ENCODE results near the gene SHF.

The SHF gene

DNA sequence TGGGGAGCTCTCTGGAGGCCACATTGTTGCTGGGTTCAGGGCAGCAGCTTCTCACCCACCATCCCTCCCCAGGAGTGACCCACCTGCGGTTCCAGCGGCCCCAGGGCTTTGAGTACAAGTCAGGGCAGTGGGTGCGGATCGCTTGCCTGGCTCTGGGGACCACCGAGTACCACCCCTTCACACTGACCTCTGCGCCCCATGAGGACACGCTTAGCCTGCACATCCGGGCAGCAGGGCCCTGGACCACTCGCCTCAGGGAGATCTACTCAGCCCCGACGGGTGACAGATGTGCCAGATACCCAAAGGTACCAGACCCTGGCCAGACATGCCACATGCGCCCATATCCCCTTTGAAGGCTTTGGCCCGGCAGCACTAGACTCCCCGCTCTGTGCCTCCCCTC lies 26.1 kb downstream of the SHF start:
- Histone ChIP-seq H3K9ac (ENCODE audit: low read depth in 1 of 2, low read length in 2 of 2) (no peak overlapping the region), H3K27ac (ENCODE audit: low read depth, low read length) (no peak overlapping the region), H3K36me3 (ENCODE audit: control insufficient read depth in 1 of 2, insufficient read depth in 2 of 2, low read length in 2 of 2) (no peaks in the 10 kb centered on the region), H3K4me3 (ENCODE audit: low read depth in 1 of 2, low read length in 2 of 2) (no peak overlapping the region), H3K9me3 (ENCODE audit: control insufficient read depth in 1 of 2, low read length in 2 of 2) (no peaks in the 10 kb centered on the region), H3K27me3 (ENCODE audit: control insufficient read depth in 1 of 2, insufficient read depth in 2 of 2, low read length in 2 of 2) (no peaks in the 10 kb centered on the region), H3K4me1 (ENCODE audit: control insufficient read depth in 1 of 2, insufficient read depth in 2 of 2, low read length in 2 of 2) (peaks cover 13 to 19% of the 10 kb centered on the region in 2 donors)

- no peak overlapping the region for H3K27ac ChIP-seq (ENCODE audit: low read depth, low read length)
- H3K9me3 ChIP-seq (ENCODE audit: control insufficient read depth in 1 of 2, low read length in 2 of 2), result no peaks in the 10 kb centered on the region
- H3K4me1 ChIP-seq (ENCODE audit: control insufficient read depth in 1 of 2, insufficient read depth in 2 of 2, low read length in 2 of 2), result peaks cover 3 to 4% of the 10 kb centered on the region in 2 donors
- H3K4me3 ChIP-seq (ENCODE audit: low read depth in 1 of 2, low read length in 2 of 2), result no peak overlapping the region
- no peaks in the 10 kb centered on the region for H3K36me3 ChIP-seq (ENCODE audit: control insufficient read depth in 1 of 2, insufficient read depth in 2 of 2, low read length in 2 of 2)
- H3K9ac ChIP-seq (ENCODE audit: low read depth in 1 of 2, low read length in 2 of 2), result no peak overlapping the region
- H3K27me3 ChIP-seq (ENCODE audit: control insufficient read depth in 1 of 2, insufficient read depth in 2 of 2, low read length in 2 of 2), result no peaks in the 10 kb centered on the region
Measured at GRCh38 chr15:45157974-45158373, 29.8 kb downstream of the SHF start.

DNA sequence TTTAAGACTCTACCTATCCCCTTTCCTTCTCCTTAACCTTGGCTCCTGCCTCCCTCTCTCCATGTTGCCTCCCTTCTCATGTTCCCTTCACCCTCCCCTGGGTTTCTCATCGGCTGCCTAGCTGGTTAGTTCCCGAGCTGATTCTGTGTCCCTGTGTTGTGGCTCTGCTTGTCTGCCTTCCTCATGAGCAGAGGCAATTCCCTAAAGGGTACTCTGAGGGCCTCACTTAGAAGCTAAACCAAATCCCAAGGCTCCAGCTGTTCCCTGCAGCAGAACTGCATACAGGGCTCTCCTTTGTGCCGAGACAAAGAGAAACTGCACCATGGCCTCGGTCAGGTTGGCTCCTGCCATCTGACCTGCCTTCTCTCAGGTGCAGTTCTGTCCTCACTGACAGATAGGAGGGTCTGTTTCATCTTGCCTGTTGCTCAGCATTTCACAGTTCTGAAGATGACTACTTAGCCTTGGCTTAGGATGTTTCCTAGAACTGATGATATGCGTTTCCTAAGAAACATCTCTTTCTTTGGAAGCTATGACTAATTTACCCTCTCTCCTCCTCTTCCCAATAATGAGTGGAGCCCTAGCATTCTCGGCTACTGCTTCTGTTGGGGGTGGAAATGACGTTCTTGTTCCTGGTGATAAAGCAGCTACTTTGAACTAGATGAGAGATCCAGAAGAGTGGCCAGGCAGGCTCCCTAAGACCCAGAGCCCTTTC lies 30.9 kb downstream of the SHF start:
- H3K4me1 ChIP-seq (ENCODE audit: control insufficient read depth in 1 of 2, insufficient read depth in 2 of 2, low read length in 2 of 2), result no peaks in the 10 kb centered on the region
- H3K27ac ChIP-seq (ENCODE audit: low read depth, low read length), result no peak overlapping the region
- H3K27me3 ChIP-seq (ENCODE audit: control insufficient read depth in 1 of 2, insufficient read depth in 2 of 2, low read length in 2 of 2), result no peaks in the 10 kb centered on the region
- no peak overlapping the region for H3K9ac ChIP-seq (ENCODE audit: low read depth in 1 of 2, low read length in 2 of 2)
- no peaks in the 10 kb centered on the region for H3K9me3 ChIP-seq (ENCODE audit: control insufficient read depth in 1 of 2, low read length in 2 of 2)
- no peak overlapping the region for H3K4me3 ChIP-seq (ENCODE audit: low read depth in 1 of 2, low read length in 2 of 2)
- H3K36me3 ChIP-seq (ENCODE audit: control insufficient read depth in 1 of 2, insufficient read depth in 2 of 2, low read length in 2 of 2), result no peaks in the 10 kb centered on the region

DNA sequence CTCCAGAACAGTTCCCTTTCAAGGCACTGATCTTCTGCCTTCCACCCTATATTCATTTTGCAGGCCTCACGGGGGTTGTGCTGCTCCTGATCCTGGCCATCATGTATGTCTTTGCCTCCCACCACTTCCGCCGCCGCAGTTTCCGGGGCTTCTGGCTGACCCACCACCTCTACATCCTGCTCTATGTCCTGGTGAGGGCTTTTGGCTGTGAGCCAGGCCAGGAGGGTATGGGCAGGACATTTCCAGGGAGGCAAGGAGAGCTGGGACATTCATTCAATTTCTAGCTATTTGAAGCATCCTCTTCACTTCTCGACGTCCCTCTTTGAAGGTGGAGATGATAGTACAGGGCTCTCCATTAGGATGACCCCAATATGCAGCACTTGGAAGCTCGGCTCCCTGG lies 32.0 kb downstream of the SHF start:
- Histone ChIP-seq H3K27ac (ENCODE audit: low read depth, low read length) (no peak overlapping the region), H3K4me3 (ENCODE audit: low read depth in 1 of 2, low read length in 2 of 2) (no peak overlapping the region), H3K4me1 (ENCODE audit: control insufficient read depth in 1 of 2, insufficient read depth in 2 of 2, low read length in 2 of 2) (no peaks in the 10 kb centered on the region), H3K9ac (ENCODE audit: low read depth in 1 of 2, low read length in 2 of 2) (no peak overlapping the region), H3K27me3 (ENCODE audit: control insufficient read depth in 1 of 2, insufficient read depth in 2 of 2, low read length in 2 of 2) (no peaks in the 10 kb centered on the region), H3K9me3 (ENCODE audit: control insufficient read depth in 1 of 2, low read length in 2 of 2) (no peaks in the 10 kb centered on the region), H3K36me3 (ENCODE audit: control insufficient read depth in 1 of 2, insufficient read depth in 2 of 2, low read length in 2 of 2) (no peaks in the 10 kb centered on the region)

DNA sequence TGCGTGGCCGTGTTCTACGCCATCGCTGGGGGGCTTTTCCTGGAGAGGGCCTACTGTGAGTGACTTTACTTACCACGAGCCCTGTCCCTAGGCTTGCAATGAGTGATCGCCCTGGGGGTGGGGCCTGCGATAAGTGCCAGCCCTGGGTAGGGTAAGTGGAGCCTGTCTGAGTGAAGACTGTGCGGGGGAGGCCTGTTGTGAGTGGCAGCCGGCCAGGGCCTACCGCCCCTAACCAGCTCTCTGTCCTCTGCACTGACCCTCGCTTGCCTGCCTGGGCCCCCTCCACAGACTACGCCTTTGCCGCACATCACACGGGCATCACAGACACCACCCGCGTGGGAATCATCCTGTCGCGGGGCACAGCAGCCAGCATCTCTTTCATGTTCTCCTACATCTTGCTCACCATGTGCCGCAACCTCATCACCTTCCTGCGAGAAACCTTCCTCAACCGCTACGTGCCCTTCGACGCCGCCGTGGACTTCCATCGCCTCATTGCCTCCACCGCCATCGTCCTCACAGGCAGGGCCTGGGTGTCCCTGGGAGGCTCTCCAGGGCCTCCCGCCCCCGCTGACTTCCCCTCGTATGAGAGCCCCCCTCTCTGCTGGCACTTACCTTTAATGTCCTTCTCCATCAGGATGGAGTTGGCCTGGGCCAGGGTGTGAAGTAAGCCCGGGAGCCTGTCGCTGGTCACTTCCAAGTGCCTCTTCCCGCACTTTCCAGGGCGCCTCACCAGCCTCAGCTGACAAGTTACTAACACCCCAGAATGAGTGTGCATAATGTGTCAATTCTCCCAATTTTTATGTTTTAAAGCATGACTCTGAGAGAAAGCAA lies 35.6 kb downstream of the SHF start:
- Histone ChIP-seq H3K9ac (ENCODE audit: low read depth in 1 of 2, low read length in 2 of 2) (no peak overlapping the region), H3K9me3 (ENCODE audit: control insufficient read depth in 1 of 2, low read length in 2 of 2) (no peaks in the 10 kb centered on the region), H3K27me3 (ENCODE audit: control insufficient read depth in 1 of 2, insufficient read depth in 2 of 2, low read length in 2 of 2) (no peaks in the 10 kb centered on the region), H3K4me3 (ENCODE audit: low read depth in 1 of 2, low read length in 2 of 2) (no peak overlapping the region), H3K4me1 (ENCODE audit: control insufficient read depth in 1 of 2, insufficient read depth in 2 of 2, low read length in 2 of 2) (no peaks in the 10 kb centered on the region), H3K27ac (ENCODE audit: low read depth, low read length) (no peak overlapping the region), H3K36me3 (ENCODE audit: control insufficient read depth in 1 of 2, insufficient read depth in 2 of 2, low read length in 2 of 2) (no peaks in the 10 kb centered on the region)

- no peak overlapping the region for H3K9ac ChIP-seq (ENCODE audit: low read depth in 1 of 2, low read length in 2 of 2)
- no peaks in the 10 kb centered on the region for H3K9me3 ChIP-seq (ENCODE audit: control insufficient read depth in 1 of 2, low read length in 2 of 2)
- H3K4me1 ChIP-seq (ENCODE audit: control insufficient read depth in 1 of 2, insufficient read depth in 2 of 2, low read length in 2 of 2), result no peaks in the 10 kb centered on the region
- H3K36me3 ChIP-seq (ENCODE audit: control insufficient read depth in 1 of 2, insufficient read depth in 2 of 2, low read length in 2 of 2), result no peaks in the 10 kb centered on the region
- no peaks in the 10 kb centered on the region for H3K27me3 ChIP-seq (ENCODE audit: control insufficient read depth in 1 of 2, insufficient read depth in 2 of 2, low read length in 2 of 2)
- no peak overlapping the region for H3K4me3 ChIP-seq (ENCODE audit: low read depth in 1 of 2, low read length in 2 of 2)
- H3K27ac ChIP-seq (ENCODE audit: low read depth, low read length), result no peak overlapping the region
Measured at GRCh38 chr15:45150997-45151396, 36.8 kb downstream of the SHF start.

DNA sequence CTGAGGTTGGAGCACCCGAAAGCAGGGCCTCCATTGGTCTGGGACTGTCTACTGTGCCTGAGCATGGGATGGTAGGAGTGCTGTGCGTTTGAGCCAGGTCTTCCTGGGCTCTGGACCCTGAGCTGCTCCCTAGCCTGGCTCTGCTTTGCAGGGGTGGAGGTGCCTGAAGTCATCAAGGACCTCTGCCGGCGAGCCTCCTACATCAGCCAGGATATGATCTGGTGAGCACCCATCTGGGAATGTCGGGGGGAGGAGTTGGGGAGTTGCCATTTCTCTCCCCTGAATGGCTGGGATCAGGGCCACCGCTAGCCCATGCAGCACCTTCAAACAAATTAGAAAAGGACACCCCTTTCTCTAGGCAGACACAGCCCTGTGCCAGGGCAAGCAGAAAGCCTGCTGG lies 37.3 kb downstream of the SHF start:
- Histone ChIP-seq H3K27ac (ENCODE audit: low read depth, low read length) (no peak overlapping the region), H3K9ac (ENCODE audit: low read depth in 1 of 2, low read length in 2 of 2) (no peak overlapping the region), H3K27me3 (ENCODE audit: control insufficient read depth in 1 of 2, insufficient read depth in 2 of 2, low read length in 2 of 2) (no peaks in the 10 kb centered on the region), H3K4me3 (ENCODE audit: low read depth in 1 of 2, low read length in 2 of 2) (no peak overlapping the region), H3K4me1 (ENCODE audit: control insufficient read depth in 1 of 2, insufficient read depth in 2 of 2, low read length in 2 of 2) (no peaks in the 10 kb centered on the region), H3K9me3 (ENCODE audit: control insufficient read depth in 1 of 2, low read length in 2 of 2) (no peaks in the 10 kb centered on the region), H3K36me3 (ENCODE audit: control insufficient read depth in 1 of 2, insufficient read depth in 2 of 2, low read length in 2 of 2) (no peaks in the 10 kb centered on the region)

DNA sequence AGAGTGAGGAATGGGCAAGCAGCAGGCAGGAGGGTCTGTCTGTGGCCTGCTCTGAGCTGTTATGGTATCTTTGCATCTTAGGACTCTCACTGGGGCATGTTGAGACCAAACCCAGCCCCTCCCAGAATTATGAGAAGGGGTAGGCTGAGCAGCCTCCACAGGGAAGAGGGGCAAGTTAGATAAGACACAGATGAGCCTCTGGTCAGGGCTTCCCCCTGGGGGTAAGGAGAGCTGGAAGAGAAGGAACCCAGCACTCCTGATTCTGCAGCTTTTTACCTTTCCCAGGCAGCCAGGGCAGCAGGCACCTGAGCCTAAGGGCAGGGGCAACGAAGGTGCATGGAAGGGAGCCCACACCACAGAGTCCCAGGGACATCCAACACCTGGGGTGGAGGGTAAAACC lies 38.7 kb downstream of the SHF start:
- Histone ChIP-seq H3K9ac (ENCODE audit: low read depth in 1 of 2, low read length in 2 of 2) (no peak overlapping the region), H3K9me3 (ENCODE audit: control insufficient read depth in 1 of 2, low read length in 2 of 2) (no peaks in the 10 kb centered on the region), H3K4me1 (ENCODE audit: control insufficient read depth in 1 of 2, insufficient read depth in 2 of 2, low read length in 2 of 2) (no peaks in the 10 kb centered on the region), H3K27ac (ENCODE audit: low read depth, low read length) (no peak overlapping the region), H3K27me3 (ENCODE audit: control insufficient read depth in 1 of 2, insufficient read depth in 2 of 2, low read length in 2 of 2) (no peaks in the 10 kb centered on the region), H3K4me3 (ENCODE audit: low read depth in 1 of 2, low read length in 2 of 2) (no peak overlapping the region), H3K36me3 (ENCODE audit: control insufficient read depth in 1 of 2, insufficient read depth in 2 of 2, low read length in 2 of 2) (no peaks in the 10 kb centered on the region)

GRCh38 chr15:45148076-45149059 lies 39.4 kb downstream of the SHF start:
- H3K36me3 ChIP-seq (ENCODE audit: control insufficient read depth in 1 of 2, insufficient read depth in 2 of 2, low read length in 2 of 2), result no peaks in the 10 kb centered on the region
- no peak overlapping the region for H3K4me3 ChIP-seq (ENCODE audit: low read depth in 1 of 2, low read length in 2 of 2)
- no peaks in the 10 kb centered on the region for H3K27me3 ChIP-seq (ENCODE audit: control insufficient read depth in 1 of 2, insufficient read depth in 2 of 2, low read length in 2 of 2)

DNA sequence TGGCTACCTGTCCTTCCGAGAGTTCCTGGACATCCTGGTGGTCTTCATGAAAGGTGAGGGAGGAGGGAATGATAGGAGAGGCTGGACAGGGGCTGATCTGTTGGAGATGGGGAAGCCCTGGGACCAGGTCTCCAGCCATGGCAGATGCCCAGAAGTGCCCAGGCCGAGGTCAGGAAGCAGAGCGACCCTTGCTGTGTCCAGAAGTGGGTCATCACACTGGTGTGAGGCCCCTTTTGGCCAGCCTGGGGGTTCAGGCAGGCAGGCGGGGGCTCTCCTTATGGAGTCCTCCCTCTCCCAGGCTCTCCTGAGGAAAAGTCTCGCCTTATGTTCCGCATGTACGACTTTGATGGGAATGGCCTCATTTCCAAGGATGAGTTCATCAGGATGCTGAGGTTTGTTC lies 40.2 kb downstream of the SHF start:
- H3K36me3 ChIP-seq (ENCODE audit: control insufficient read depth in 1 of 2, insufficient read depth in 2 of 2, low read length in 2 of 2), result no peaks in the 10 kb centered on the region

More at GRCh38 chr15:45148076-45149059, 39.4 kb downstream of the SHF start:
- Histone ChIP-seq H3K9me3 (ENCODE audit: control insufficient read depth in 1 of 2, low read length in 2 of 2) (no peaks in the 10 kb centered on the region), H3K4me1 (ENCODE audit: control insufficient read depth in 1 of 2, insufficient read depth in 2 of 2, low read length in 2 of 2) (no peaks in the 10 kb centered on the region), H3K9ac (ENCODE audit: low read depth in 1 of 2, low read length in 2 of 2) (no peak overlapping the region), H3K27ac (ENCODE audit: low read depth, low read length) (no peak overlapping the region)

More for the DNA sequence above, 40.2 kb downstream of the SHF start:
- Histone ChIP-seq H3K9ac (ENCODE audit: low read depth in 1 of 2, low read length in 2 of 2) (no peak overlapping the region), H3K27me3 (ENCODE audit: control insufficient read depth in 1 of 2, insufficient read depth in 2 of 2, low read length in 2 of 2) (no peaks in the 10 kb centered on the region), H3K4me1 (ENCODE audit: control insufficient read depth in 1 of 2, insufficient read depth in 2 of 2, low read length in 2 of 2) (no peaks in the 10 kb centered on the region), H3K27ac (ENCODE audit: low read depth, low read length) (no peak overlapping the region), H3K4me3 (ENCODE audit: low read depth in 1 of 2, low read length in 2 of 2) (no peak overlapping the region), H3K9me3 (ENCODE audit: control insufficient read depth in 1 of 2, low read length in 2 of 2) (no peaks in the 10 kb centered on the region)
